Keratinocyte (primary cell): ENCODE data around the gene PRLHR. TPM values are rescaled to one million over a fixed set of nuclear protein-coding genes. Genes with fewer than 3 reads are reported as not detected.

Experiments used
- DNase-seq: peaks from one replicate; pipeline ENCODE4 v3.0.0-alpha.2; 2011; ENCODE audit warnings: low read depth, missing footprints, low spot score
- FAIRE-seq: peaks from 2 replicates; lab custom pipeline; 2011; peaks lifted over from hg19 to GRCh38; lab: Jason Lieb, UNC
- H2AFZ ChIP-seq: 2 replicates; pipeline ENCODE4 v1.6.0; 2012; ENCODE audit warnings: low read length, control low read depth, inconsistent platforms; ENCODE audit not compliant: control insufficient read depth
- H3K27ac ChIP-seq: 2 replicates; pipeline ENCODE4 v1.5.1; 2011; ENCODE audit warnings: low read length; ENCODE audit not compliant: control insufficient read depth, insufficient read depth
- H3K27me3 ChIP-seq: 3 replicates; pipeline ENCODE4 v1.6.0; 2011; ENCODE audit warnings: low read length; ENCODE audit not compliant: control insufficient read depth, insufficient read depth; ENCODE audit errors: extremely low read depth
- H3K36me3 ChIP-seq, 2 experiments: 2 replicates in 1 of 2; 3 replicates in 1 of 2; pipeline ENCODE4 v1.5.1; 2011; ENCODE audit warnings: low read length in 2 of 2, mild to moderate bottlenecking in 1 of 2; ENCODE audit not compliant: control insufficient read depth in 2 of 2, insufficient read depth in 2 of 2; ENCODE audit errors: extremely low read depth in 1 of 2
- H3K4me1 ChIP-seq: 3 replicates; pipeline ENCODE4 v1.5.1; 2011; ENCODE audit warnings: low read length; ENCODE audit not compliant: control insufficient read depth, insufficient read depth; ENCODE audit errors: extremely low read depth
- H3K4me2 ChIP-seq: 3 replicates; pipeline ENCODE4 v1.6.0; 2011; ENCODE audit warnings: low read depth, low read length; ENCODE audit not compliant: control insufficient read depth, insufficient read depth; ENCODE audit errors: extremely low read depth
- H3K4me3 ChIP-seq, 3 experiments: fragments of 200-600 bp in 1 of 3; sonication (generic) in 1 of 3; 2 replicates in 2 of 3; 3 replicates in 1 of 3; pipeline ENCODE4 v1.5.1; 2011 to 2016; ENCODE audit warnings: low read length in 3 of 3, mild to moderate bottlenecking in 3 of 3, control low read depth in 2 of 3, inconsistent platforms in 1 of 3, low read depth in 1 of 3, mixed read lengths in 1 of 3, mixed run types in 1 of 3, moderate library complexity in 1 of 3; ENCODE audit not compliant: control insufficient read depth in 2 of 3, insufficient read depth in 2 of 3; ENCODE audit errors: extremely low read depth in 1 of 3
- H3K79me2 ChIP-seq: 2 replicates; pipeline ENCODE4 v1.6.0; 2012; ENCODE audit warnings: low read length; ENCODE audit not compliant: control insufficient read depth, insufficient read depth
- H3K9ac ChIP-seq: 3 replicates; pipeline ENCODE4 v1.6.0; 2011; ENCODE audit warnings: low read length; ENCODE audit not compliant: control insufficient read depth, insufficient read depth; ENCODE audit errors: extremely low read depth
- H3K9me1 ChIP-seq: 3 replicates; pipeline ENCODE4 v1.6.0; 2011; ENCODE audit warnings: low read length; ENCODE audit not compliant: control insufficient read depth, insufficient read depth; ENCODE audit errors: extremely low read depth
- H3K9me3 ChIP-seq: 2 replicates; pipeline ENCODE4 v1.5.1; 2012; ENCODE audit warnings: low read depth, low read length; ENCODE audit not compliant: control insufficient read depth
- H4K20me1 ChIP-seq: 3 replicates; pipeline ENCODE4 v1.6.0; 2011; ENCODE audit warnings: low read length; ENCODE audit not compliant: control insufficient read depth, insufficient read depth; ENCODE audit errors: extremely low read depth
- CTCF ChIP-seq, 3 experiments: IDR thresholded peaks in 1 of 3; conservative IDR thresholded peaks in 1 of 3; optimal IDR thresholded peaks in 1 of 3; 2 replicates in 2 of 3; 3 replicates in 1 of 3; pipeline versions ENCODE3 to v1.5.1; 2011; ENCODE audit warnings: low read length in 3 of 3, mild to moderate bottlenecking in 3 of 3, moderate library complexity in 2 of 3, control low read depth in 1 of 3, inconsistent platforms in 1 of 3; ENCODE audit not compliant: insufficient read depth in 2 of 3; ENCODE audit errors: extremely low read depth in 1 of 3
- EZH2 ChIP-seq: IDR thresholded peaks from one replicate; pipeline ENCODE4 v1.6.1; 2012; ENCODE audit warnings: inconsistent platforms, mild to moderate bottlenecking, low read length, moderate library complexity
- dilution Hi-C: fragments of 300-500 bp; cut with MboI; formaldehyde crosslinking; loops from one replicate; pipeline ENCODE4 v1.7.0; 2020; ENCODE audit warnings: low sequenced_read_pairs; ENCODE audit not compliant: extremely low pct_ligation_motif_present
- polyA plus RNA-seq, 5 experiments: library from polyadenylated mRNA; depleted of rRNA in 3 of 5; stranded (reverse) in 3 of 5; stranded (forward) in 1 of 5; unstranded in 1 of 5; fragments of >200 nt; gene quantifications; 1 replicate in 1 of 5; 2 replicates in 3 of 5; 3 replicates in 1 of 5; pipeline versions ENCODE4 v1.2.1 to v1.2.3, GENCODE V29; 2011 to 2012; ENCODE audit warnings: missing spikeins in 2 of 5, low read depth in 1 of 5, low replicate concordance in 1 of 5

Gene PRLHR
- polyA plus RNA-seq, 1 donor (not counting 4 experiments of a cell fraction or from before 2014, with no cell fraction given) = not detected

- no peak overlapping the region for H3K9ac ChIP-seq
- no peak for TF ChIP-seq EZH2
- no peak for TF ChIP-seq CTCF (optimal IDR thresholded peaks at IDR 0.05 in 1 of 3, IDR thresholded peaks at IDR 0.05 in 1 of 3, conservative IDR thresholded peaks at IDR 0.05 in 1 of 3; ENCODE audit: extremely low read depth in 1 of 3, insufficient read depth in 2 of 3, low read length in 3 of 3)
- dilution Hi-C loops = no loop called here
Observed at GRCh38 chr10:118585234-118585633, 10.2 kb downstream of the PRLHR start.

GRCh38 chr10:118584181-118584954 is 11.1 kb downstream of the PRLHR start:
- H3K36me3 ChIP-seq = no peaks in the 10 kb centered on the region
- no peaks in the 10 kb centered on the region for H3K9me1 ChIP-seq
- dilution Hi-C loops = no loop called here
- no peaks in the 10 kb centered on the region for H4K20me1 ChIP-seq
- no peak overlapping the region for H3K4me3 ChIP-seq
- H3K4me1 ChIP-seq = peaks cover 14% of the 10 kb centered on the region
- H3K27me3 ChIP-seq = peaks cover 9% of the 10 kb centered on the region
- H3K9ac ChIP-seq = no peak overlapping the region
- H3K79me2 ChIP-seq = no peaks in the 10 kb centered on the region
- TF ChIP-seq CTCF (optimal IDR thresholded peaks at IDR 0.05 in 1 of 3, IDR thresholded peaks at IDR 0.05 in 1 of 3, conservative IDR thresholded peaks at IDR 0.05 in 1 of 3; ENCODE audit: extremely low read depth in 1 of 3, insufficient read depth in 2 of 3, low read length in 3 of 3) = no peak
- TF ChIP-seq EZH2 = no peak
- no peaks in the 10 kb centered on the region for H3K9me3 ChIP-seq
- H3K4me2 ChIP-seq = peak overlapping the region; percentile 23
- peak; percentile 96 for FAIRE-seq
- DNase-seq = peak; percentile 21
- H3K27ac ChIP-seq = no peak overlapping the region
- no peak overlapping the region for H2AFZ ChIP-seq

More at GRCh38 chr10:118585234-118585633, 10.2 kb downstream of the PRLHR start:
- H3K9me1 ChIP-seq = no peaks in the 10 kb centered on the region
- peaks cover 16% of the 10 kb centered on the region for H3K4me1 ChIP-seq
- no peak overlapping the region for H2AFZ ChIP-seq
- H3K36me3 ChIP-seq = no peaks in the 10 kb centered on the region
- no peak overlapping the region for H3K4me2 ChIP-seq
- H3K27ac ChIP-seq = no peak overlapping the region
- DNase-seq (no peak), FAIRE-seq (peak; percentile 39)
- H3K27me3 ChIP-seq = peaks cover 9% of the 10 kb centered on the region
- no peak overlapping the region for H3K4me3 ChIP-seq
- H3K9me3 ChIP-seq = no peaks in the 10 kb centered on the region
- H3K79me2 ChIP-seq = no peaks in the 10 kb centered on the region
- no peaks in the 10 kb centered on the region for H4K20me1 ChIP-seq
